Stimulated activated memory B cell treated with anti-CD40 and anti-IgM and Interleukin-4, amounts not matched to agents 10 μg/mL and 1 μg/mL and 100 μg/mL, for 72 hours (primary cell): Measurements from ENCODE around the gene TRIM22.
"Not testable (repeated sequence)": the region's sequence is repeated elsewhere in the genome, so short reads cannot be mapped to it uniquely, and the experiment has no call there.

Experiments used
- ATAC-seq: fragments of 150-1000 bp; cut with Tn5 transposase; 2 replicates; pipeline ENCODE4 v1.10.0; 2021
- H3K27ac Mint-ChIP-seq: one replicate; pipeline ENCODE4 v1.8.0; 2022; ENCODE audit warnings: mild to moderate bottlenecking, mixed read lengths
- H3K27me3 Mint-ChIP-seq: one replicate; pipeline ENCODE4 v1.8.0; 2022; ENCODE audit warnings: mixed read lengths
- H3K36me3 Mint-ChIP-seq: one replicate; pipeline ENCODE4 v1.8.0; 2022; ENCODE audit warnings: mixed read lengths
- H3K4me1 Mint-ChIP-seq: one replicate; pipeline ENCODE4 v1.8.0; 2022; ENCODE audit warnings: mixed read lengths
- H3K4me3 Mint-ChIP-seq: one replicate; pipeline ENCODE4 v1.8.0; 2022; ENCODE audit warnings: mild to moderate bottlenecking, moderate library complexity, mixed read lengths
- H3K9me3 Mint-ChIP-seq: one replicate; pipeline ENCODE4 v1.8.0; 2022; ENCODE audit warnings: mixed read lengths

TRIM22 gene

GRCh38 chr11:5684036-5684645 is 5.4 kb upstream of the TRIM22 start:
- Mint-ChIP-seq H3K27me3 (no peaks in the 10 kb centered on the region), H3K36me3 (peaks cover 19% of the 10 kb centered on the region), H3K4me1 (peaks cover 31% of the 10 kb centered on the region), H3K27ac (peak overlapping the region; percentile 85), H3K4me3 (peak overlapping the region; percentile 88), H3K9me3 (no peaks in the 10 kb centered on the region)
- ATAC-seq, result peak; percentile 3

GRCh38 chr11:5684646-5685362 is 4.8 kb upstream of the TRIM22 start, which contains the start of gene TRIM5:
TSS of gene TRIM5 (minus strand) at chr11:5685074. CDS start at chr11:5680177, 4,897 bp downstream.
- Mint-ChIP-seq H3K4me3 (peak within 1 kb of the TSS; percentile 88), H3K36me3 (peaks cover 12% of the 10 kb centered on the region), H3K27ac (peak within 1 kb of the TSS; percentile 85), H3K27me3 (no peaks in the 10 kb centered on the region), H3K9me3 (no peaks in the 10 kb centered on the region), H3K4me1 (peaks cover 37% of the 10 kb centered on the region)
- peak; percentile 90 for ATAC-seq

GRCh38 chr11:5686426-5686825 is 3.2 kb upstream of the TRIM22 start:
- Mint-ChIP-seq H3K27ac (no peak overlapping the region), H3K27me3 (no peaks in the 10 kb centered on the region), H3K36me3 (no peaks in the 10 kb centered on the region), H3K9me3 (no peaks in the 10 kb centered on the region), H3K4me3 (no peak overlapping the region), H3K4me1 (peaks cover 52% of the 10 kb centered on the region)
- no peak for ATAC-seq

- no peak for ATAC-seq
- Mint-ChIP-seq H3K4me3 (no peak overlapping the region), H3K27ac (no peak overlapping the region), H3K9me3 (no peaks in the 10 kb centered on the region), H3K36me3 (no peaks in the 10 kb centered on the region), H3K4me1 (peaks cover 60% of the 10 kb centered on the region), H3K27me3 (no peaks in the 10 kb centered on the region)
These were observed 1.1 kb upstream of the TRIM22 start for GRCh38 chr11:5688482-5688881.

GRCh38 chr11:5690216-5690615 is 626 bp downstream of the TRIM22 start:
- H3K36me3 Mint-ChIP-seq, result no peaks in the 10 kb centered on the region
- H3K9me3 Mint-ChIP-seq, result no peaks in the 10 kb centered on the region
- peak overlapping the region; percentile 90 for H3K4me3 Mint-ChIP-seq
- H3K27me3 Mint-ChIP-seq, result no peaks in the 10 kb centered on the region
- peak overlapping the region; percentile 92 for H3K27ac Mint-ChIP-seq
- ATAC-seq, result no peak
- H3K4me1 Mint-ChIP-seq, result peaks cover 59% of the 10 kb centered on the region

GRCh38 chr11:5690736-5691135 is 1.1 kb downstream of the TRIM22 start:
- H3K4me1 Mint-ChIP-seq, result peaks cover 61% of the 10 kb centered on the region
- no peaks in the 10 kb centered on the region for H3K27me3 Mint-ChIP-seq
- ATAC-seq, result no peak
- peak overlapping the region; percentile 90 for H3K4me3 Mint-ChIP-seq
- H3K36me3 Mint-ChIP-seq, result no peaks in the 10 kb centered on the region
- no peaks in the 10 kb centered on the region for H3K9me3 Mint-ChIP-seq
- peak overlapping the region; percentile 92 for H3K27ac Mint-ChIP-seq

GRCh38 chr11:5691238-5691963 is 1.8 kb downstream of the TRIM22 start:
- H3K9me3 Mint-ChIP-seq, H3K36me3 Mint-ChIP-seq, H3K27me3 Mint-ChIP-seq, ATAC-seq: not testable (repeated sequence)
- Mint-ChIP-seq H3K4me1 (peaks cover 68% of the 10 kb centered on the region), H3K4me3 (peak overlapping the region; percentile 90), H3K27ac (peak overlapping the region; percentile 92)

- Mint-ChIP-seq H3K27ac (peak overlapping the region; percentile 92), H3K4me1 (peaks cover 71% of the 10 kb centered on the region), H3K27me3 (no peaks in the 10 kb centered on the region), H3K36me3 (peaks cover 8% of the 10 kb centered on the region), H3K9me3 (no peaks in the 10 kb centered on the region), H3K4me3 (peak overlapping the region; percentile 90)
- ATAC-seq, result no peak
These were observed 2.4 kb downstream of the TRIM22 start for GRCh38 chr11:5691964-5692361.

GRCh38 chr11:5694642-5695041 is 5.1 kb downstream of the TRIM22 start:
- Mint-ChIP-seq H3K27ac (peak overlapping the region; percentile 54), H3K36me3 (peaks cover 18% of the 10 kb centered on the region), H3K27me3 (no peaks in the 10 kb centered on the region), H3K9me3 (no peaks in the 10 kb centered on the region), H3K4me3 (no peak overlapping the region), H3K4me1 (peaks cover 69% of the 10 kb centered on the region)
- no peak for ATAC-seq

- H3K9me3 Mint-ChIP-seq, result no peaks in the 10 kb centered on the region
- ATAC-seq, result no peak
- peaks cover 18% of the 10 kb centered on the region for H3K36me3 Mint-ChIP-seq
- H3K4me3 Mint-ChIP-seq, result no peak overlapping the region
- peak overlapping the region; percentile 54 for H3K27ac Mint-ChIP-seq
- peaks cover 65% of the 10 kb centered on the region for H3K4me1 Mint-ChIP-seq
- H3K27me3 Mint-ChIP-seq, result no peaks in the 10 kb centered on the region
These were observed 6.0 kb downstream of the TRIM22 start for GRCh38 chr11:5695580-5695979.

GRCh38 chr11:5696210-5696609 is 6.6 kb downstream of the TRIM22 start:
- Mint-ChIP-seq H3K27me3 (no peaks in the 10 kb centered on the region), H3K9me3 (no peaks in the 10 kb centered on the region), H3K4me3 (no peak overlapping the region), H3K27ac (peak overlapping the region; percentile 54), H3K36me3 (peaks cover 18% of the 10 kb centered on the region), H3K4me1 (peaks cover 65% of the 10 kb centered on the region)
- no peak for ATAC-seq

GRCh38 chr11:5698281-5698680 is 8.7 kb downstream of the TRIM22 start:
- H3K4me1 Mint-ChIP-seq, result peaks cover 58% of the 10 kb centered on the region
- peaks cover 26% of the 10 kb centered on the region for H3K36me3 Mint-ChIP-seq
- H3K4me3 Mint-ChIP-seq, result no peak overlapping the region
- peak overlapping the region; percentile 30 for H3K27ac Mint-ChIP-seq
- no peaks in the 10 kb centered on the region for H3K27me3 Mint-ChIP-seq
- no peak for ATAC-seq
- H3K9me3 Mint-ChIP-seq, result no peaks in the 10 kb centered on the region

- no peaks in the 10 kb centered on the region for H3K27me3 Mint-ChIP-seq
- ATAC-seq, result peak; percentile 76
- H3K4me1 Mint-ChIP-seq, result peaks cover 57% of the 10 kb centered on the region
- H3K4me3 Mint-ChIP-seq, result peak overlapping the region; percentile 74
- H3K36me3 Mint-ChIP-seq, result peaks cover 40% of the 10 kb centered on the region
- H3K27ac Mint-ChIP-seq, result peak overlapping the region; percentile 95
- H3K9me3 Mint-ChIP-seq, result no peaks in the 10 kb centered on the region
These were observed 10.9 kb downstream of the TRIM22 start for GRCh38 chr11:5700421-5701054.

- peaks cover 55% of the 10 kb centered on the region for H3K4me1 Mint-ChIP-seq
- no peak for ATAC-seq
- H3K9me3 Mint-ChIP-seq, result no peaks in the 10 kb centered on the region
- no peaks in the 10 kb centered on the region for H3K27me3 Mint-ChIP-seq
- H3K36me3 Mint-ChIP-seq, result peaks cover 43% of the 10 kb centered on the region
- peak overlapping the region; percentile 95 for H3K27ac Mint-ChIP-seq
- H3K4me3 Mint-ChIP-seq, result peak overlapping the region; percentile 74
These were observed 11.5 kb downstream of the TRIM22 start for GRCh38 chr11:5701055-5701577.
